ENCODE results near the gene TMEM196.
"Not testable (repeated sequence)": the region's sequence is repeated elsewhere in the genome, so short reads cannot be mapped to it uniquely, and the experiment has no call there.

TMEM196 gene

DNA sequence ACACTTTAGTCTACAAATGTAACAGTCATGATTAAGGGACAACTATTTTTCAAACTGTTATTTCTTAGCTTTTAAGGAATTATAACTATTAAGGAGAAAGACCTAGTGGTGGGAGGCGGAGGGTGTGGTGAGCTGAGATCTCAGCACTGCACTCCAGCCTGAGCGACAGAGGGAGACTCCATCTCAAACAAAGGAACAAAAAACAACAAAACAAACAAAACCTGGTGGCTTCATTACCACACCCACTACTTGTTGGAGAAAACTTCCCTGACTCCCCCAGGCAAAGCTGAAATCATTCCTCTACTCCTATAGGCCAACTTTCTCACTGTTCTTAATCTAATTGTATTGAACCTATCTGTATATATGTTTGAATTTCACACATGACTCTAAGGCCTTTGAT, 67.8 kb downstream of the TMEM196 start:
- no peak for DNase-seq

GRCh38 chr7:19701471-19701870, 71.9 kb downstream of the TMEM196 start:
- DNase-seq, result no peak

GRCh38 chr7:19700936-19701335, 72.5 kb downstream of the TMEM196 start:
- DNase-seq, result no peak

GRCh38 chr7:19698331-19698730, 75.1 kb downstream of the TMEM196 start:
- DNase-seq, result no peak

DNA sequence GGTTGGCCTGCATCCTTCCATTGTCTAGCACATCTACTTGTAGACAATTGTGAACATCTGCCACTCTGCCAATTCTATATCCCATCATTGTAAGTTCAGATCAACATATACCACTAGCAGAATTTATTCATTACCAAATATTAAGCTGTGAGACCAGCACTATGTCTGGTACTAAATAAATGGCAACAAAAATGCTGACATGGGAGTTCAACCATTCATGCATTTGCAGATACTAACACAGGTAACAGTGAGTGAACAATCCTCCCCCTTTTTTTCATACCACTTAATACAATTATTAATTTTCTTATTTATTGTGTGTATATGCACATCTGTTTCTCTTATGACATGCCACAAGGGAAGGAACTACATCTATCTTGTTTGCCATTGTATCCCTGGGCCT, 76.5 kb downstream of the TMEM196 start:
- DNase-seq, result no peak

- no peak for DNase-seq
These were observed 81.1 kb downstream of the TMEM196 start for GRCh38 chr7:19692111-19692828.

- no peak for DNase-seq
These were observed 82.7 kb downstream of the TMEM196 start for GRCh38 chr7:19690736-19691135.

DNA sequence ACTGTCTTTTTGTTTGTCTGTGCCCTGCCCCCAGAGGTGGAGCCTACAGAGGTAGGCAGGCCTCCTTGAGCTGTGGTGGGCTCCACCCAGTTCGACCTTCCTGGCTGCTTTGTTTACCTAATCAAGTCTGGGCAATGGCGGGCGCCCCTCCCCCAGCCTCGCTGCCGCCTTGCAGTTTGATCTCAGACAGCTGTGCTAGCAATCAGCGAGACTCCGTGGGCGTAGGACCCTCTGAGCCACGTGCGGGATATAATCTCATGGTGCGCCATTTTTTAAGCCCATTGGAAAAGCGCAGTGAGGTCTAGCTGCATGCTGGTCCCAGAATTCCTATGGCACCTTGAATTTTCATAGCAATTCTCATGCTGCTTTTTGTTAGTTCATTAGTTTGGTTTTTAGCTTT, 84.3 kb downstream of the TMEM196 start:
- DNase-seq, result not testable (repeated sequence)

DNA sequence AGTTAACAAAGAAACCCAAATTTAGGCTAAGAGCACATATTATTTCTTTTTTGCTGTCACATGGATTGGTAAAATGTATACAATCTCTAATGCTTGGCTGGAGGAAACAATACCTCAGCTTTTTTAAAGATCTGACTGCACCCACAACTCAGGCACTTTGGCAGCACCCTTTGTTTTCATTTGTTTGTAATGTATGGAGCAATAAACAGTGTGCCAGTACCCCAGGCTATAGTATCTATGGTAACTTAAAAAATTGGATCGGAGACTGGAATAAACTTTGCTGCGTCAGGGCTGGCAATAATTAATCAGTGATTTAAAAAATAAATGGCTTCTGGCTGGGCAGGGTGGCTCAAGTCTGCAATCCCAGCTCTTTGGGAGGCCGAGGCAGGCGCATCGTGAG, 91.8 kb downstream of the TMEM196 start:
- DNase-seq, result no peak

DNA sequence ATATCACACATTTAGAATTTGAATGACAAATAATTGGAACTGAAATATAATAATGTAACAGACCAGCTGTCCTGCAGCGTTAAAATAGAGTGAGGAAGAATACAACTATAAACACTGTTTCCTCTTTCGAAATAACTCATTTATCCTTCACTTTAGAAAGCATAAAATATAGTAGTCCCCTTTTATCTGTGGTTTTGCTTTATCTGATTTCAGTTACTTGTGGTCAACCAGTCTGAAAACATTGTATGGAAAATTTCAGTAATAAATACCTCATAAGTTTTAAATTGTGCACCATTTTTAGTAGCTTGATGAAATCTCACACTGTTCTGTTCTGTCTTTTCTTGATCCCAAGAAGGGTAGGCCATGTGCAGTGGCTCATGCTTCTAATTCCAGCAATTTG, 96.2 kb downstream of the TMEM196 start:
- no peak for DNase-seq

- no peak for DNase-seq
These were observed 97.6 kb downstream of the TMEM196 start for GRCh38 chr7:19675816-19676215.

GRCh38 chr7:19674266-19674960, 99.0 kb downstream of the TMEM196 start:
- DNase-seq, result no peak

GRCh38 chr7:19670806-19671205, 102.6 kb downstream of the TMEM196 start:
- DNase-seq, result no peak

Data from 8988T (cell line).